Measurements from ENCODE around the gene MT4. TPM values are rescaled to one million over a fixed set of nuclear protein-coding genes. Genes with fewer than 3 reads are reported as not detected.

MT4 gene
- total and polyA plus RNA-seq, 2 of the 4 experiments (the other 2 are of a cell fraction): not detected

GRCh38 chr16:56525236-56525635, 39.6 kb upstream of the MT4 start:
- Histone ChIP-seq H3K36me3 (ENCODE audit: control insufficient read depth, insufficient read depth, low read length) (no peaks in the 10 kb centered on the region), H3K27ac (ENCODE audit: insufficient read depth, low read length) (no peak overlapping the region)
- CTCF ChIA-PET: no interaction called here

More at GRCh38 chr16:56525236-56525635, 39.6 kb upstream of the MT4 start:
- Histone ChIP-seq H2BK5ac (ENCODE audit: low read depth, low read length, poor library complexity, severe bottlenecking) (peak overlapping the region; percentile 7), H4K91ac (ENCODE audit: insufficient read depth, low read depth, low read length) (0 out of 2 replicates have a peak overlapping the region, but pooled peaks have one; percentile 1), H2AFZ (replicated peaks; ENCODE audit: low read length, poor library complexity) (peak overlapping the region; percentile 89), H2BK15ac (ENCODE audit: low read depth, low read length) (no peak overlapping the region; the same call in 2 of the 3 replicates), H3K4me2 (ENCODE audit: low read depth, low read length) (peak overlapping the region; percentile 30; the same call in 1 of the 2 replicates), H2AK9ac (replicated peaks; ENCODE audit: low read depth, low read length, poor library complexity) (peak overlapping the region; percentile 43), H3K56ac (ENCODE audit: extremely low read depth, insufficient read depth, low read length) (no peak overlapping the region), H3K9me1 (ENCODE audit: insufficient read depth, low read length) (peaks cover 7% of the 10 kb centered on the region; the same call in 1 of the 2 replicates), H2BK120ac (ENCODE audit: low read depth, low read length) (peak overlapping the region; percentile 77), H2BK20ac (ENCODE audit: low read depth, low read length) (no peak overlapping the region; the same call in 1 of the 2 replicates), H3K14ac (replicated peaks; ENCODE audit: low read depth, low read length) (0 out of 2 replicates have a peak overlapping the region, but pooled peaks have one; percentile 2), H3K79me1 (ENCODE audit: low read depth in 1 of 2, low read length in 2 of 2) (no peaks in the 10 kb centered on the region), H3K4me3 (ENCODE audit: insufficient read depth, low read depth, low read length) (no peak overlapping the region), H3K4me1 (ENCODE audit: control insufficient read depth, insufficient read depth, low read length) (peaks cover 2% of the 10 kb centered on the region; the same call in 1 of the 2 replicates), H4K5ac (ENCODE audit: low read depth, low read length) (peak overlapping the region; percentile 23), H3K4ac (ENCODE audit: low read depth, low read length) (peak overlapping the region; percentile 30), H4K20me1 (ENCODE audit: insufficient read depth, low read length) (no peaks in the 10 kb centered on the region), H4K8ac (ENCODE audit: low read depth in 2 of 2, low read length in 2 of 2) (peak overlapping the region; percentile 8 to 60; a peak in 3 of 4 replicates), H3K23ac (ENCODE audit: low read depth, low read length) (0 out of 2 replicates have a peak overlapping the region, but pooled peaks have one; percentile 6), H3K9me3 (ENCODE audit: control insufficient read depth, insufficient read depth, low read length) (no peaks in the 10 kb centered on the region), H3K27me3 (ENCODE audit: control insufficient read depth, insufficient read depth, low read length) (no peaks in the 10 kb centered on the region; the same call in 1 of the 2 replicates), H3K18ac (ENCODE audit: low read depth, low read length) (no peak overlapping the region), H2AK5ac (ENCODE audit: low read depth, low read length) (no peak overlapping the region; the same call in 1 of the 2 replicates), H3K9ac (ENCODE audit: low read depth, low read length) (no peak overlapping the region)
- DNase-seq (peak; percentile 57), ATAC-seq (ENCODE audit: low read depth) (peak; percentile 66)
- POLR2A ChIA-PET (ENCODE audit: unreplicated experiment): no interaction called here
- intact Hi-C loops (cut with micrococcal nuclease): no loop called here
- TF ChIP-seq FOS (IDR thresholded peaks at IDR 0.05; ENCODE audit: low read depth, low read length) (no peak), RAD21 (IDR thresholded peaks at IDR 0.05; ENCODE audit: low read length) (no peak), NFE2L2 (IDR thresholded peaks at IDR 0.05; ENCODE audit: low read depth, low read length) (no peak), USF2 (IDR thresholded peaks at IDR 0.05; ENCODE audit: low read depth, low read length) (no peak), RCOR1 (IDR thresholded peaks at IDR 0.05; ENCODE audit: insufficient replicate concordance, low read length) (no peak), CEBPB (IDR thresholded peaks at IDR 0.05; ENCODE audit: low read depth, low read length) (no peak), MAZ (IDR thresholded peaks at IDR 0.05; ENCODE audit: borderline replicate concordance, low read depth, low read length) (no peak), ELK1 (IDR thresholded peaks at IDR 0.05; ENCODE audit: borderline replicate concordance, low read depth, low read length) (no peak), SMC3 (IDR thresholded peaks at IDR 0.05; ENCODE audit: low read depth, low read length) (no peak), POLR2A (IDR thresholded peaks at IDR 0.05; ENCODE audit: low read depth, low read length) (no peak), BHLHE40 (IDR thresholded peaks at IDR 0.05; ENCODE audit: low read depth, low read length) (no peak), CTCF (conservative IDR thresholded peaks at IDR 0.05; ENCODE audit: low read depth, low read length) (no peak)
- dilution Hi-C loops (cut with HindIII; ENCODE audit: low sequenced_read_pairs, unreplicated experiment): no loop called here
- in situ Hi-C loops (cut with MboI; ENCODE audit: low sequenced_read_pairs): no loop called here
- 6% methylated on average over 3 of the region's 9 CpGs; no CpG with 5 or more reads in 1 of the 2 experiments for WGBS, 2 experiments (ENCODE audit: extremely low coverage in 2 of 2, insufficient read length in 1 of 2)
- BruUV-seq (replicated peaks): no TSS peak

All from IMR-90 (cell line).